SW 1271 (cell line): Measurements from ENCODE around the gene HSF4.
"Not testable (repeated sequence)": the region's sequence is repeated elsewhere in the genome, so short reads cannot be mapped to it uniquely, and the experiment has no call there.

Experiments
- DNase-seq, 2 experiments: peaks; one replicate each; lab custom pipeline; 2025; lab: John Stamatoyannopoulos, UW

HSF4 gene

GRCh38 chr16:67164599-67165061 is at the start of gene HSF4:
Gene HSF4 (plus strand): TSS chr16:67164745. CDS start chr16:67164812, 67 bp downstream.
- no peak for DNase-seq

GRCh38 chr16:67114793-67115192 is 49.8 kb upstream of the HSF4 start:
- no peak for DNase-seq

GRCh38 chr16:67115639-67116038 is 48.9 kb upstream of the HSF4 start:
- peak; percentile 62 to 68 for DNase-seq

GRCh38 chr16:67116388-67117311 is 47.9 kb upstream of the HSF4 start:
- no peak for DNase-seq

- no peak for DNase-seq
Measured at GRCh38 chr16:67117716-67118115, 46.8 kb upstream of the HSF4 start.

GRCh38 chr16:67120025-67120424 is 44.5 kb upstream of the HSF4 start:
- no peak for DNase-seq

- DNase-seq = not testable (repeated sequence)
Measured at GRCh38 chr16:67122799-67123198, 41.7 kb upstream of the HSF4 start.

GRCh38 chr16:67128417-67128816 is 36.1 kb upstream of the HSF4 start:
- DNase-seq = no peak

- no peak for DNase-seq
Measured at GRCh38 chr16:67128887-67129286, 35.7 kb upstream of the HSF4 start.

- no peak for DNase-seq
Measured at GRCh38 chr16:67129422-67129821, 35.1 kb upstream of the HSF4 start.

GRCh38 chr16:67137605-67138004 is 26.9 kb upstream of the HSF4 start:
- no peak for DNase-seq

- DNase-seq = no peak
Measured at GRCh38 chr16:67141391-67141790, 23.2 kb upstream of the HSF4 start.

- no peak for DNase-seq
Measured at GRCh38 chr16:67142342-67142741, 22.2 kb upstream of the HSF4 start.

- no peak for DNase-seq
Measured at GRCh38 chr16:67144943-67145342, 19.6 kb upstream of the HSF4 start.

GRCh38 chr16:67145746-67146145 is 18.8 kb upstream of the HSF4 start:
- no peak for DNase-seq

- DNase-seq = no peak
Measured at GRCh38 chr16:67146523-67147357, 17.8 kb upstream of the HSF4 start.

GRCh38 chr16:67147437-67148140 is 17.0 kb upstream of the HSF4 start:
- no peak for DNase-seq

GRCh38 chr16:67148221-67148620 is 16.3 kb upstream of the HSF4 start:
- DNase-seq = no peak

GRCh38 chr16:67148656-67149275 is 15.8 kb upstream of the HSF4 start:
- DNase-seq = no peak

GRCh38 chr16:67149276-67150046 is 15.1 kb upstream of the HSF4 start:
- no peak for DNase-seq
